ENCODE data around the gene ABCG1.

The ABCG1 gene

DNA sequence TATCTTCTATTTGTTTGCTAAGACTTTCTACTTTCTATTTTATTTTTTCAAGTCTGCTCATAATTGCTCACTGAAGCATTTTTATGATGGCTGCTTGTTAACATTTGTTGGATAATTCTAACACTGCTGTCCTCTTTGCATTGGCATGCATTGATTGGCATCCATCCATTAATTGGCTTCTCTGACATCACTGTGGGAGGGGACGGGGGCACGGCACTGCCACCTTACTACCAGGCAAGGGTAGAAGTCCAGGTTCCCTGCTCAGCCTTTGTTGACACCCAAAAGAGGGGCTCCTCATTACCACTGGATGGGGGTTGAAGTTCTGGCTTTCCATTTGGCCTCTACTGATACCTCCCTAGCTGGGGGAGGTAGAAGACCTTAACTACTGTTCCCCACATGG is 11.5 kb upstream of the ABCG1 start:
- DNase-seq (ENCODE audit: low read depth, low spot score), result no peak
- in situ Hi-C loops (cut with HindIII; ENCODE audit: low sequenced_read_pairs), result no loop called here
- H3K4me3 ChIP-seq (ENCODE audit: low read depth, low read length), result no peak overlapping the region
- TF ChIP-seq CTCF (IDR thresholded peaks at IDR 0.05; ENCODE audit: low read depth, low read length), result no peak

DNA sequence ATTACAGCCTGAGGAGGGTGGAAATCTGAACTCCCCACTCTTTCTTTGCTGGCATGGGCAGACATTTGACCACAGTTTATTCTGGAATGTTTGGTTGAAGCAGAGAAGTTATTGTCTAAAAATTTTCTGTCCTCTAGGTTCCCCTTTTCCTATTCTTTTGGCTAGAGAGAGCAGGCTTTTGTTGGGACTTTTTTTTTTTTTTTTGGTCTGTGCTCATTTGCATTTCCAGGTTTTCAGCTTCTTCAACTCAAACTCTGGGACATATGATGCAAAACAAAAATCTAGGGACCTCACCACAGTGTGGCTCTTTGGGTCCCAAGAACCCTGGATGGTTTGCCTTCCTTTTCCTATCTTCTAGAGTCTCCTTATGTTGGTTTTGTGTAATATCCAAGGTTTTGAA is 10.9 kb upstream of the ABCG1 start:
- TF ChIP-seq CTCF (IDR thresholded peaks at IDR 0.05; ENCODE audit: low read depth, low read length), result no peak
- in situ Hi-C loops (cut with HindIII; ENCODE audit: low sequenced_read_pairs), result no loop called here
- H3K4me3 ChIP-seq (ENCODE audit: low read depth, low read length), result no peak overlapping the region
- DNase-seq (ENCODE audit: low read depth, low spot score), result no peak

- in situ Hi-C loops (cut with HindIII; ENCODE audit: low sequenced_read_pairs), result no loop called here
- DNase-seq (ENCODE audit: low read depth, low spot score), result no peak
- H3K4me3 ChIP-seq (ENCODE audit: low read depth, low read length), result no peak overlapping the region
- TF ChIP-seq CTCF (IDR thresholded peaks at IDR 0.05; ENCODE audit: low read depth, low read length), result no peak
Observed at GRCh38 chr21:42208801-42209490, 10.0 kb upstream of the ABCG1 start.

- TF ChIP-seq CTCF (IDR thresholded peaks at IDR 0.05; ENCODE audit: low read depth, low read length), result no peak
- no peak for DNase-seq (ENCODE audit: low read depth, low spot score)
- in situ Hi-C loops (cut with HindIII; ENCODE audit: low sequenced_read_pairs), result no loop called here
- H3K4me3 ChIP-seq (ENCODE audit: low read depth, low read length), result no peak overlapping the region
Observed at GRCh38 chr21:42209801-42210479, 9.0 kb upstream of the ABCG1 start.

DNA sequence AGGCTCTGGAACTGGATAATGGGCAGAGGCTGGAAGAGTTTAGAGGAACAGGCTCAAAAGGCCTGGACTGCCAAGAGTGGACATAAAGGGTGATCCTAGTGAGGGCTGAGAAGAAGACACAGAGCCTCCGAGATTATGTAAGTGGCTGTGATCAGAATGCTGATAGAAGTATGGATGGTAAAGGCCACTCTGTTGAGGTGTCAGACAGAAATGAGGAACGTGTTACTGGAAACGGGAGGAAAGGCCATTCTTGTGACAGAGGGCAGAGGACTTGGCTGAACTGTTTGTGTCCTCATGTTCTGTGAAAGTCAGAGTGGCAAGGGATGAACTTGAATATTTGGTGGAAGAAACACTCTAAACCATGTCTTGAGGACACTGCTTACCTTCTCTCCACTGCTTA is 6.7 kb upstream of the ABCG1 start:
- no peak for TF ChIP-seq CTCF (IDR thresholded peaks at IDR 0.05; ENCODE audit: low read depth, low read length)
- H3K4me3 ChIP-seq (ENCODE audit: low read depth, low read length), result no peak overlapping the region
- in situ Hi-C loops (cut with HindIII; ENCODE audit: low sequenced_read_pairs), result no loop called here
- DNase-seq (ENCODE audit: low read depth, low spot score), result no peak

DNA sequence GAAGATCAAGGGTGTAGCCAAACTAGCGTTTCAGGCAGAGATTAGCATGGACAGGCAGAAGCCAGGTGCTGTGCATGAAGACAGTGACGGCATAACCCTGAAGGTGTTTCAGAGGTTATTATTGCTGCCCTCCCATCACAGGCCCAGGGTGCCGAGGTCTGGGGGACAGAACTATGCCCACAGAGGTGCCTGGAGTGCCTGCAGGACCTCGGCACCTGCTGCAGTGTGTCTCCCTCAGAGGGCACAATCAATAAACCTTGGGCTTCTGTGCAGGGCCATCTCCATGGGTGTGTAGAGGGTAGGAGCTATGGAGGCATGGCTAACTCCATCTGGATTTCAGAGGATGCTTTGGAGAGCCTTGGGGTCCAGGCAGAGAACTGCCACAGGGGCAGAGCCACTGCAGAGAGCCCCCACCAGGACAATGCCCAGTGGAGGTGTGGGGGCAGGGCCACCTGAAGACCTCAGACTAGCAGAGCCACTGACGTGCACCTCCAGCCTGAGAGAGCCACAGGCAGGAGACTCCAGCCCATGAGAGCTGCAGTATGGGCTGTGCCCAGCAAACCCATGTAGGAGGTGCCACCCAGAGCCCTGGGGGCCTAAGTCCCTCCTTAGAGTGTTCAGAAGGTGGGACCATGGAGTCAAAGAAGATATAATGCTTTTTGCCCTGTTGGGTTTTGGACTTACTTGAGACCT is 5.7 kb upstream of the ABCG1 start:
- in situ Hi-C loops (cut with HindIII; ENCODE audit: low sequenced_read_pairs), result no loop called here
- TF ChIP-seq CTCF (IDR thresholded peaks at IDR 0.05; ENCODE audit: low read depth, low read length), result no peak
- no peak for DNase-seq (ENCODE audit: low read depth, low spot score)
- H3K4me3 ChIP-seq (ENCODE audit: low read depth, low read length), result no peak overlapping the region
